NCI-H2196 (cell line): ENCODE measurements around the gene MAD1L1.
"Not testable (repeated sequence)": the region's sequence is repeated elsewhere in the genome, so short reads cannot be mapped to it uniquely, and the experiment has no call there.

Source experiments
- DNase-seq: peaks from one replicate; lab custom pipeline; 2025; ENCODE audit not compliant: unreplicated experiment; lab: John Stamatoyannopoulos, UW

MAD1L1 gene

DNA sequence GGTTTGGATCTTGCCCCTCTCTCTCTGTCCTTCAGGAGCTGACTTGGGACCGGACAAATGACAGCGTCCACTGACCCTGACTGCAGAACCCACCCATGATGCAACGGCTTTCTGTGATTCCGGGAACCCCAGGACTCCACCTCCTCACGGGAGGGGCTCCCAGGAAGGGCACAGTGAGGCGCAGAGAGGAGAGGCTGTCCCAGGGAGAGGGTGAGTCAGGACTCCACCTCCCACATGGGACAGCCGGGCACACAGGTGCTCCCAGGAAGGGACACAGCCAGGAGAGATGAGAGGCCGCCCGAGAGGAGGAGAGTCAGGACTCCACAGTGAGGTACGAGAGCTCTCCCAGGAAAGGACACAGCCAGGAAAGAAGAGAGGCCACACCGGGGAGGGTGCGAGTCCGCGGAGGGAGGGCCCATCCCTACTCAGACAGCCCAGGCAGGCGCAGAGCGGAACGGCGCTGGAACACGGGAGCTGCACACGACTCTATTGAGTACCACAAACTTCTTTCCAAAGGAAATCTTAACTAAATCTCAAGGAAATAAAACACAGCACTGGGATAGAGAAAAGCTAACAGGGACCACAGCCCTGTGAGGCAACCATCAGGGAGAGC lies 162.5 kb downstream of the MAD1L1 start:
- no peak for DNase-seq

DNA sequence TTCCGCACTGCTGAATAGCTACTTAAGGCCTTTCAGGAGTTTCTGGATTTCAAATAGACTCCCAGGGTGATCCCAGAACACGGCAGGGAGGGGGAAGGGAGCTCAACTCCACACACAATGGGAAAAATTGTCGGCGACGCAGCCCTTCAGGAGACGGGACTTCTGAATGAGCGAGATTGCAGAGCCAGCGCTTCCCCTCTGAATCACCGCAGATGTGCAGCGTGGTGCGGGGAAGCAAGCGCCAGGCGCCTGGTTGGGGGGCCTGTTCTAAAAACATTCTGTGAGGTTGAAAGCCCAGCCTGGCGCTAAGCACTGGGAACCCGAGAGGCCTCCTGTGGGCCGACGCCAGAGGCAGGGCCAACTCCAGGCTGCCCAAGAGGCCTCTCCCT lies 163.3 kb downstream of the MAD1L1 start:
- no peak for DNase-seq

DNA sequence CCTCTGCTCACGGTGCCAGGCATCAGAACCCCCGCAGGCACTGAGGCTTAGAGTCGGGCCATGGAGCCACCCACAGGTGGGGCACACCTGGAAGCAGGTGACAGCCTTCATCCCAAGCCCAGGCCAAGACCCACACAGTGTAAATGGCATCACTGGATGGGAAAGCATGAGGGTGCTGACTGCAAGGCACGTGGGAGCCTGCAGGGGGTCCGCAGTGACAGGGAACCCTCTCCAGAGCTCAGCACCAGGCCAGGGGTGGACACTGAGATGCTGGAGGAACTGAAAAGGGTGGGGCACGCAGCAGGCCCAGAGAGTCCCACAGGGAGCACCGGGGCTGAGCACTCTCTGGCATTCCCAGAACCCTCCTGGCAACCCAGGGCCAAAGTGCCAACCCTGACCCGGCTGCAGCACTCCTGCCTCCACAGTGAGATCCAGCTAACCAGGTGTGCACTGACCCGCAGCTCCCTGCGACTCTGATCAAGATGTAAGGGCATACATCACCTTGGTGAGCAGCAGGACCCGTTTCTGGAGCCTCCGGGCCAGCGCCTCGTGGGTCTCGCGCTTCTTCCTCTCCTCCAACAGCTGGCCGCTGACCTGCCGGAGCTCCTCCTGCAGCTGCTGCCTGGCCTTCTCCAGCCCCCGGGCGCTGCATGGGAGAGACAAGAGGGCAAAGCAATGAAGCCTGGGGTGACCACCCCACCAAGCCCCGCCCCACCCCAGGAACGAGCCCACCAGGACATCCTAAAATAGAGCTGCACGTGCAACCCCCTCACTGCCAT lies 163.9 kb downstream of the MAD1L1 start:
- no peak for DNase-seq

DNA sequence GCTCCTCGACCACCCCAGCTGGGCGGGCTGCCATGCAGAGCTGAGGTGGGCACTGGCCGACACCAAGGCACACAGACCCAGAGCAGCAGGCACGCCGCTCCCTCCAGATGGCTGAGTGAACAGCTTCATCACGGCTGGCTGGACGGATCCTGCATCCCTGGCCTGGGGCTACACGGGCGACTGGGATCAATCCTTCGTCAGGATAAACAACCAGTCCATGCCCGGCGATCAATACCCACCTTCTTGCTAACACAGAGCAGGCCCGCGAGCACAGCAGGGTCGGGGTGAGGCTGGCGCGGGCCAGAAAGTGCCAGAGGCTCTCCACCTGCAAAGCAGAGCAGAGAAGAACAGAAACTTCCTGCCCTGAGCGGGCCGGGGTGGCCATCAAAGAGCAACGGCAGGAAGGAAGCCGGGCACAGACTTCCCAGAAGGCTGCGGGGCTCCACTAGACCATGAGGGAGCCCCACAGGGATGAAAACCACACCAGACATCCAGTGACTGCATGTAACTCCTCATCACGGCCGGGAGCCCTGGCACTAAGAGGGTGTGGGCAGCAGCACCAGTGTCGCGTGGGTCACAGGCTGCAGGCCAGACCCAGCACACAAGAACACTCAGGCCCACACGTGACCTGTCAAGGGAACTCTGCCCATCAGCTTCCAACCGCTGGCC lies 166.4 kb downstream of the MAD1L1 start:
- no peak for DNase-seq

DNA sequence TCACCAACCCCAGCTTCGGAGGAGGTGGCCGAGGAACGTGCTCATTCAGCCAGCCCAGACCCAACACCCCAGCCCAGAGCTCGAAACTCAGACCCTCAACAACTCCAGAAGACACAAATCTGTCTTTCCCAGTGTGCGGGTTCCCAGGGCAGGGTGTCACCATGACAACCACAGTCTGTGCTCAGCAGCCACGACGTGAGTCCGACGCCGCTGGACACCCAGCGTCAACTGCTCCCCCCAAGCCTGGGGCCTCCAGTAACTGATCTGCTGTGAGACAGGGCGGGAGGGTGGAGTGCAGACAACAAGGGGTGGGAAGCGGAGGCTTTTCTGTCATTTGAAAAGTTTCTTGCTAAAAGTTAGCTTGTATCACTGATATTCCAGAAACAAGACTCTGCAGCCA lies 167.2 kb downstream of the MAD1L1 start:
- no peak for DNase-seq

DNA sequence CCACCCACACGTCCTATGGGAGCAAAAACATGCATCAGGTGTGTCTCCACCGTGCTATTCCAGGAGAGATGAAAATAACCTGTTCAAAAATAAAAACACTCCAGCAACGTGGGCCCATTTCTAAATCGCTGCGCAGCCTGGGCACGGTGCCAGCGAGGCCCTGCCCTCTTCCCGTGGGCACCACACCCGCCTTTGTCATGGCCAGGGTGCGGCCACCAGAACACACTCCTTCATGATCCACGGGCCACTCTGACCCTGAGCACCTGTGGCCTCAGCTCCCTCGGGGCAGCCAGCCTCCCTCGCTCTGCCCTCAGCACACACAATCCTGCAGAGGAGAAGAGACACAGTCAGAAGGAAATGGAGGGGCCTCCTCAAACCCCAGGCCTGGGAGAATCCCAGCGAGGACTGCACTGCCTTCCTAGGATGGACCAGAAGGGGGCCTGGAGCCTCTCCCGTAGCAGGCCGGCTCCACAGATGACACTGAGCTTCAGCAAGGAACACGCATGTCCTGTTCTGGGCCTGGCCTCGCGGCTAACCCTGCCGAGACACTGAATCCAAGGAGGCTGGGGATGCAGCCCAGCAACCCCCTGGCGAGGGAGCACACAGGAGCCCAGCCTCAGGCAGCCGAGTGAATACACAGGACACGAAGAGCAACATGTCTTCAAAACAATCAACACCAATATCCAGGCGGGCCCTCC lies 169.0 kb downstream of the MAD1L1 start:
- no peak for DNase-seq

DNA sequence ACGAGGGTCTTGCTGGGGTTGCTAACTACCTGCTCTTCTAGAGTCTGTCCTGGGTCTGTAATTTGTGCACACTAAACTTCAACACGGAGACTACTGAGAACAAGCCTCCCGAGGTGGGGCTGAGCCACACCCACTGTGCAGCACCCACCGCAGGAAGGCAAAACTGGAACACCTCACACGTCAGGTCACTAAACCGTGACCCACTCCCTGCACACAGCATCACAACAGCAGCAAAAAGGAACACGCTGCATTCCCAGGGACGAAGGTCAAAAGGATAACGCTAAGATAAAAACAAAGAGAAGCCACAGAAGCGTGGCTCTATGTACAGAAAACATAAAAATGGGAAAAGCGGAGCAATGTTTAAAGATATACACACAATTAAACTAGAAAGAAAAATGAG lies 170.1 kb downstream of the MAD1L1 start:
- no peak for DNase-seq

DNA sequence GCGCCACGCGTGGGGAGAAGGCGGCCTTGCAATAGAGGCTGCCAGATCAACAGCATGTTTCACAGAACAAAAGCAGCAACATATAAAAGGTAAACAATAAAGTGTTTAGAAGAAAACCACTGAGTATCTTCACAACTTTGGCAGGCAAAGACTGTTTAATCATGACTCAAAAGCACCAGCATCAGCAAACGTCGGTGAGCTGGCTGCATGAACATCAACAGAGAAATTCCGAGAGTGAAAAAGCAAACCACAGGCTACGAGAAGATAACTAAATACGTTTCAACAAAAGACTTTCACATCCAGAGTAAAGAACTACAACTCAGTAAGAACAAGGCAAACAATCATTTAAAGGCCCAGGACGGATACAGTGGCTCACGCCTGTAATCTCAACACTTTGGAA lies 172.0 kb downstream of the MAD1L1 start:
- no peak for DNase-seq

DNA sequence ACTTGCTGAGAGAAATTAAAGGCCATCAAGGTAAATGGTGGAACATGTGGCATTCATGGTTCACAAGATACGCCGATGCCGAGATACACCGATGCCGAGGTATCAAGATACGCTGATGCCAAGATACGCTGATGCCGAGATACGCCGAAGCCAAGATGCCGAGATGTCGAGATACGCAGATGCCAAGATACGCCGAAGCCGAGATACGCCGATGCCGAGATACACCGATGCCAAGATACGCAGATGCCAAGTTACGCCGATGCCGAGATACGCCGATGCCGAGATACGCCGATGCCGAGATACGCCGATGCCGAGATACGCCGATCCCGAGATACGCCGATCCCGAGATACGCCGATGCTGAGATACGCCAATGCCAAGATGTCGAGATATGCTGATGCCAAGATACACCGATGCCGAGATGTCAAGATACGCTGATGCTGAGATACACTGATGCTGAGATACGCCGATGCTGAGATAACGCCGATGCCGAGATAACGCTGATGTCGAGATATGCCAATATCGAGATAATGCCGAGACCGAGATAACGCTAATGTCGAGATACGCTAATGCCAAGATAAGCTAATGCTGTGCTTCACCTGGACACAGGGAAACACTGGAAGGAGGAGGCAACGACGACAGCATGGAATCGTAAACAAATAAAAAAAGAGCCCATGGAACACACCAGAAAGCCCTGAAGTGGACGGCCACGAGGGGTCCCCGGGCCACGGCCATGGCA lies 172.6 kb downstream of the MAD1L1 start:
- no peak for DNase-seq

DNA sequence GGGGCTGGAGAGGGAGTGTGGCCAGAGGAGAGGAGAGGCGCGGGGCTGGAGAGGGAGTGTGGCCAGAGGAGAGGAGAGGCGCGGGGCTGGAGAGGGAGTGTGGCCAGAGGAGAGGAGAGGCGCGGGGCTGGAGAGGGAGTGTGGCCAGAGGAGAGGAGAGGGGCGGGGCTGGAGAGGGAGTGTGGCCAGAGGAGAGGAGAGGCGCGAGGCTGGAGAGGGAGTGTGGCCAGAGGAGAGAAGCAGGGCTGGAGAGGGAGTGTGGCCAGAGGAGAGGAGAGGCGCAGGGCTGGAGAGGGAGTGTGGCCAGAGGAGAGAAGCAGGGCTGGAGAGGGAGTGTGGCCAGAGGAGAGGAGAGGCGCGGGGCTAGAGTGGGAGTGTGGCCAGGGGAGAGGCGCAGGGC lies 174.5 kb downstream of the MAD1L1 start:
- DNase-seq, result not testable (repeated sequence)

DNA sequence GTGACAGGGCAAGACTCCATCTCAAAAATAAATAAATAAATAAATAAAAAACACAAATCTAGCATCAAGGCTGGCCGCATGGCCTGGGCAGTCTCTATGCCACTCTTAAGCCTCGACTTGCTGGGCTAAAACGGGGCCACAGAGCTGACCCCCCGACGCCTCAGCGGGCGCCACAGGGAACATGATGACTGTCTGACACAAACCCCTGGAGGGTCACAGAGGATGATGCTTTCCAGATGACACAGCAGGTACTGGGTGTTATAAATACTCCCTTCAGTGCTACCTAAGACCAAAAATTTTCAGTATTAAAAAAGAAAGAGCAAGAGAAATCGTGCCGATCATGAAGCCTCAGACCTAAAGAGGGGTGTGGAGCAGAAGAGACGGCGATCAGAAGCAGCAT lies 176.8 kb downstream of the MAD1L1 start:
- no peak for DNase-seq

DNA sequence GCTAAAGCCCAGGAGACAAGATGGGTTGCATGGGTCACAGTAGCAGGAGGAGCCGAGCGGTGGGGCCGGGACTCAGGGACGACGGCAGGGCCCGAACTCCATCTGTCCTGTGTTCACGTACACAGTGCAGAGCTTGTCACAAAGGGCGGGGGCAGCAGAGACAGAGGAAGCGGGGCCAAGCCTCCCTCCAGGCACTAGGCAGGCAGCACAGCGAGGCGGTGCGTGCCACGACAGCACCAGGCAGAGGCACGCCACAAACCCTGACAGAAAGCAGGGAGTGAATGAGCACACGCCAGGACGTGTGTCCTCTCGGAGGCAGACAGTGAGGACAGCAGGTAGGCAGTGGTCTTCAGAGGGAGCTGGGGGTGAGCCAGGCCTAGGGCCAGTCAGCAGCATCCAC lies 177.8 kb downstream of the MAD1L1 start:
- DNase-seq, result no peak

DNA sequence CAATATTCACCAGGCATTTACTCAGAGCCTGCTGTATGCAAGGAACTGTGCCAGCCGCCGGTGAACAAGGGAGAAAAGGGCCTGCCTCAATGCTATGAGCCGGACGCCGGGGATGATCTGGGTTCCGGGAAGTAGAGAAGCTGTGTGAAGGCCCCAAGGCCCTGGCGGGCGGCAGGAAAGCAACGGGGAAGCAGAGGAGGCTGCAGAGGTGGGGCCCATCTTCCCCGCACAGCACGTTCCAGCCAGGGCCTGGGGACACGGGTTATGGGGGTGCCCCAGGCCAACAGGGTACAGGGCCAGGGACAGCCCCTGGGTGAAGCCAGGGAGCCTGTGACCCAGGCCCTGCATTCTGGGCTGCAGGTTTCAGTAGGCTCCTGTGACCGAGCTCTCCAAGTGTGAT lies 179.3 kb downstream of the MAD1L1 start:
- DNase-seq, result no peak

DNA sequence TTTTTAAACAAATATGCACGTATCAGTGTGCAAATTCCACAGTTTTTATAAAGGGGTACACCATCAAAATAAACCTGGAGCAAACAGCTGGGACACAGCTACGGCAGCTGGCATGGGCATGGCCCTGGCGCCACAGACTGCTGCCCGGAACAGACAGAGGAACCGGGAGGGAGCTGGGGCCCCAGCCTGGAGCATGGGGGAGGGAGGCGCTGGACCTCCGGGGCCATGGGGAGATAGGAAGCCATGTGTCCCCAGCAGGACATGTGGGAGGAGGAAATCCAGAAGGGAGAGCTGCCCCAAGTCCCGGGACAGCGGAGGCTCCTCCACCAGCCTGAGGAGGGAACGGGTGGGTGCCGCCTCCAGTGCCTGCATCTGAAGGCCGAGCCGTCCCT lies 180.1 kb downstream of the MAD1L1 start:
- DNase-seq, result no peak

DNA sequence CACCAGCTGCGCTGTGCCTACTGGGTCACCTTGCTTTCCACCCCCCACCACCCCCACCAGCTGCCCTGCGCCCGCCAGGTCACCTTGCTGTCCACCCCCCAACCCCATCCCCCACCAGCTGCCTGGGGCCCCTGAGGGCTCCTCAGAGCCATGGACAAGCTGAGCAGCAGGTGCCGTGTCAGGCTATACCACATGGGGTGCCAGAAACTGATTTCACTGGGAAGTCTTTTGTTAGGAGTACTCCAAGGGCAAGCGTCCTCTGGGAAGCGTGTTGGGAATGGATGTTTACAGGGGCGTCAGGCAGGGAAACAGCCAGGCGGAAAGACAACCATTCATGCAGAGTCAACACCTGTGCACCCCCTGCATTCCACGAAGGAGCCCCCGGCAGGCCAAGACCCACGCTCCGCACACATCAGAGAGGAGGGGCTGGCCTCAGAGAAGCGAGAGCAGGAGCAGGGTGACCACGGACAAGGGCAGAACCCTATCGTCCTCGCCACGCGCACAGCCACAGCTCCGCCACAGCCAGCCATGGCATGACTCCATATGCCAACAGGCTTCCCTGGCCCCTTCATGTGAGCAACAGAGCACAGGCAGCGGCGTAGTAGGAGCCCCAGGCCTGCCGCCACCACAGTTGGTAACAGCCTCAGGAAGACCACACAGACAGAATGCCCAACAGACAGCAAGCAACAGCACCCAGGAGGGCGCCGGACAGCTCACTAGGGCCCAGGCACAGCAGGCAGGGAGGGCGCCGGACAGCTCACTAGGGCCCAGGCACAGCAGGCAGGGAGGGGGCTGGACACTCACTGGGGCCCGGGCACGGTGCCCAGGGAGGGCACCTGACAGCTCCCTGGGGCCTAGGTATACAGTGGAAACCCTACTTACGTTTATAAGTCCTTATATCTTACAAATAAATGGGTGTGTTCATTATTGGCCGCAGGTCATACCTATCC lies 180.8 kb downstream of the MAD1L1 start:
- DNase-seq, result peak; percentile 36

DNA sequence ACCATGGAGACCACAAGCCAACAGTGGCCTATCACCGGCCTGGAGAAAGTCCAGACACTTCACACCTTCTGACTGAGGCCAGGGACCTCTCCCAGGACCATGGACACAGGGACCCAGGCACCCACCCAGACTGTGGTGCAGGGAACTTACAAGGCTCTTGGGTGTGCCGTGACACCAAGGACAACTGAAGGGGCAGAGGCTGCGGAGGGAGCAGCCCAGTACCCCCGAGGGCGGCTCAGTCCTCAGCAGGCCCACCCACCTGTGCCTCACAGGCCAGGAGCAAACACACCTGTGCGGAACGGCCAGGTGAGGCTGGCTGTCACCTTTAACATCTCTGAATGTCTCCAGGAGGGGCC lies 182.3 kb downstream of the MAD1L1 start:
- no peak for DNase-seq

DNA sequence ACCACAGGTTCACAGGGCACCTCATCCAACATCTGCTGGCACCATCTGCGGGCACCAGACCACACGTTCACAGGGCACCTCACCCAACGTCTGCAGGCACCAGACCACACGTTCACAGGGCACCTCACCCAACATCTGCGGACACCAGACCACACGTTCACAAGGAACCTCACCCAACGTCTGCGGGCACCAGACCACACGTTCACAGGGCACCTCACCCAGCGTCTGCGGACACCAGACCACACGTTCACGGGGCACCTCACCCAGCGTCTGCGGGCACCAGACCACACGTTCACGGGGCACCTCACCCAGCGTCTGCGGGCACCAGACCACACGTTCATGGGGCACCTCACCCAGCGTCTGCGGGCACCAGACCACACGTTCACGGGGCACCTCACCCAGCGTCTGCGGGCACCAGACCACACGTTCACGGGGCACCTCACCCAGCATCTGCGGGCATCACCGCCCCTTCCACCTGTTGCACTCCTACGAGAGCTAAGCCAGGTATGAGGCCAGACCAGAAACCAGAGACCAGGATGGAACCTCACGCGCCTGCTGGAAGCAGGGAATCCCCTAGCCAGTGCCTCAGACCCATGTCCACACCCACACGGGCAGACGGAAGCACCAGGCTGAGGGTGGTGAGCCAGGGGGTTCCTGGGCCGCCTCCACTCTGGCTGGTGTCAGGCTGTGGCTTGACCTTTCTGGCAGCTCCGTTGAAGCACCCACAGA lies 182.8 kb downstream of the MAD1L1 start:
- DNase-seq, result no peak

DNA sequence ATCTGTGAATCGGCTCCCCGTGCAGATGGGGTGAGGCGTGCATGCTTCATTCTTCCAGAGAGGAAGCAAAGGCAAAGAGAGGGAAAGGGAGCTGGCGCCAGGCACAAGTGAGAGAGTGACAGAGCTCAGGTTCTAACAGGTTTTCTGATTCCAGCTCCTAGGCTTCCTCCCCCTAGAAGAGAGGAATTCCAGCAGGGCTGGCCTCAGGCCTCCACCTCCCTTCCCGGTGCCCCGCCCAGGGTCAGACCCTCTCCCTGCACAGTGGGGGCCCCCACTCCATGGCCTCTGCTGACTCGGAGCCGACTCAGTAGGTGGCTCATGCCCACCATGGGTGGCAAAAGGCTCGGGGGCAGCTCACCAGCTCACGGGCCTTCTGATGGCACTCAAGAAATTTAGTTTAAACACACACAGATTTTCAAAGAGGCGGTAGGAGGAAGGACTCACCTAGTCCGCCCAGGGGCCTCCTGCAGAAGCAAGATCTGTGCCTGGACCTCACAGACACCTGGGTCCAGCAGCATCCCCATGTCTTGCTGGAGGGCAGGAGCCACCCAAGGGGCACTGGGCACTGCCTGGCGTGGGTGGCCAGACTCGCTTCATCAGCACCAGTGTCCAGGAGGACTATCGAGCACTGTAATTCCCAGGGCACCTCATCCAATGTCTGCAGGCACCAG lies 183.5 kb downstream of the MAD1L1 start:
- no peak for DNase-seq

DNA sequence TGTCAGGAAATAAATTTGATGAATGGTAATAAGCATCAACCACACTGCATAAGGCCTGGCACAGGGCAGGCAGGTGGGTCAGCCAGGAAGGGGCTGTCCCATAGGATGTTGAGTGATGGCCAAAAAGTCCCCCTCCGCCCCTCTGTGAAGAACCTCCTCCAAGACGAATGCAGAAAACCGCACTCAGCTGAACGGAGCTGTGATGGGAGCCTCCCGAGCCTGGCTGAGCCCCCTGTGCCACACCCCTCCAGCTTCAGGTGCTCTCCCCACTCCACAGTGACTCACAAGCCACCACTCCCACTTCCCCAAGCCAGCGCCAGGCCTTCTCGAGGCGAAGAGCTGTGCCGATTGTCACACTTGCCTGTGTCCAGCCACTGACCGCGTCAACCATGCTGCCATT lies 184.2 kb downstream of the MAD1L1 start:
- DNase-seq, result no peak
